ENCODE data around the gene PACS2.

Gene PACS2

GRCh38 chr14:105369653-105370040 is 55.1 kb downstream of the PACS2 start:
- no peak for DNase-seq (ENCODE audit: low spot score)

GRCh38 chr14:105374389-105374788 is 59.8 kb downstream of the PACS2 start:
- no peak for DNase-seq (ENCODE audit: low spot score)

GRCh38 chr14:105375635-105376057 is 61.1 kb downstream of the PACS2 start:
- no peak for DNase-seq (ENCODE audit: low spot score)

- no peak for DNase-seq (ENCODE audit: low spot score)
These were observed 62.2 kb downstream of the PACS2 start for GRCh38 chr14:105376521-105377440.

GRCh38 chr14:105377555-105378182 is 63.1 kb downstream of the PACS2 start:
- DNase-seq (ENCODE audit: low spot score), result no peak

GRCh38 chr14:105378199-105378598 is 63.7 kb downstream of the PACS2 start:
- no peak for DNase-seq (ENCODE audit: low spot score)

GRCh38 chr14:105378873-105379685 is 64.5 kb downstream of the PACS2 start:
- DNase-seq (ENCODE audit: low spot score), result no peak

- DNase-seq (ENCODE audit: low spot score), result no peak
These were observed 65.4 kb downstream of the PACS2 start for GRCh38 chr14:105379946-105380345.

- no peak for DNase-seq (ENCODE audit: low spot score)
These were observed 66.2 kb downstream of the PACS2 start for GRCh38 chr14:105380756-105381155.

GRCh38 chr14:105381446-105382342 is 67.1 kb downstream of the PACS2 start:
- DNase-seq (ENCODE audit: low spot score), result no peak

GRCh38 chr14:105382343-105383082 is 68.0 kb downstream of the PACS2 start:
- DNase-seq (ENCODE audit: low spot score), result no peak

GRCh38 chr14:105383083-105383730 is 68.7 kb downstream of the PACS2 start:
- no peak for DNase-seq (ENCODE audit: low spot score)

GRCh38 chr14:105384041-105384557 is 69.6 kb downstream of the PACS2 start:
- DNase-seq (ENCODE audit: low spot score), result no peak

- DNase-seq (ENCODE audit: low spot score), result no peak
These were observed 70.2 kb downstream of the PACS2 start for GRCh38 chr14:105384605-105385321.

- no peak for DNase-seq (ENCODE audit: low spot score)
These were observed 70.7 kb downstream of the PACS2 start for GRCh38 chr14:105385322-105385637.

- no peak for DNase-seq (ENCODE audit: low spot score)
These were observed 71.3 kb downstream of the PACS2 start for GRCh38 chr14:105385698-105386365.

GRCh38 chr14:105386581-105387529 is 72.3 kb downstream of the PACS2 start:
- no peak for DNase-seq (ENCODE audit: low spot score)

- DNase-seq (ENCODE audit: low spot score), result no peak
These were observed 73.0 kb downstream of the PACS2 start for GRCh38 chr14:105387530-105387922.

All from AG08395 (cell line).